RWPE1 (cell line): ENCODE data around the gene TNC.

Experiments used
- CTCF ChIA-PET: fragments of 350-600 bp; sonication (Branson Sonifier 250); formaldehyde crosslinking; extraction: SDS; loops from one replicate; lab custom pipeline; 2021; lab: Yijun Ruan, JAX
- POLR2A ChIA-PET: fragments of 400-600 bp; formaldehyde crosslinking; extraction: SDS; loops from one replicate; lab custom pipeline; 2020; ENCODE audit warnings: antibody characterized with exemption; ENCODE audit not compliant: low non-redundant PET; lab: Yijun Ruan, JAX
- DNase-seq: peaks from one replicate; pipeline ENCODE4 v3.0.0; 2012; ENCODE audit warnings: low spot score
- H3K27ac ChIP-seq: fragments of 450-650 bp; 2 replicates; pipeline ENCODE4 v1.5.1; 2017
- CTCF ChIP-seq: fragments of 450-650 bp; conservative IDR thresholded peaks from 2 replicates; pipeline ENCODE4 v1.5.1; 2017; ENCODE audit warnings: low read depth, mild to moderate bottlenecking

Gene TNC

GRCh38 chr9:115146581-115147021 lies 28.6 kb upstream of the TNC start:
- POLR2A ChIA-PET, result no interaction called here
- no peak overlapping the region for H3K27ac ChIP-seq
- DNase-seq, result peak; percentile 77
- CTCF ChIA-PET, result no interaction called here
- no peak for TF ChIP-seq CTCF

- ChIA-PET CTCF (interaction anchor here (0.6 kb wide), 1 partner anchor 1913 kb away, joined by 3 read pairs; no protein-coding TSS in a partner anchor), POLR2A (no interaction called here)
- no peak overlapping the region for H3K27ac ChIP-seq
- DNase-seq, result no peak
- no peak for TF ChIP-seq CTCF
Observed at GRCh38 chr9:115144706-115145105, 26.7 kb upstream of the TNC start.

GRCh38 chr9:115143689-115144088 lies 25.7 kb upstream of the TNC start:
- CTCF ChIA-PET, result no interaction called here
- POLR2A ChIA-PET, result no interaction called here
- no peak overlapping the region for H3K27ac ChIP-seq
- no peak for DNase-seq
- no peak for TF ChIP-seq CTCF

GRCh38 chr9:115142517-115143270 lies 24.7 kb upstream of the TNC start:
- POLR2A ChIA-PET, result no interaction called here
- CTCF ChIA-PET, result interaction anchor here (0.7 kb wide), 1 partner anchor 1552 kb away, joined by 3 read pairs; no protein-coding TSS in a partner anchor

GRCh38 chr9:115142090-115142489 lies 24.1 kb upstream of the TNC start:
- DNase-seq, result no peak
- TF ChIP-seq CTCF, result no peak
- POLR2A ChIA-PET, result no interaction called here
- H3K27ac ChIP-seq, result no peak overlapping the region
- CTCF ChIA-PET, result interaction anchor here (0.7 kb wide), 1 partner anchor 1552 kb away, joined by 3 read pairs; no protein-coding TSS in a partner anchor

More at GRCh38 chr9:115142517-115143270, 24.7 kb upstream of the TNC start:
- no peak for TF ChIP-seq CTCF
- DNase-seq, result no peak
- H3K27ac ChIP-seq, result no peak overlapping the region

- no peak overlapping the region for H3K27ac ChIP-seq
- CTCF ChIA-PET, result no interaction called here
Observed at GRCh38 chr9:115141612-115142011, 23.7 kb upstream of the TNC start.

More at GRCh38 chr9:115141612-115142011, 23.7 kb upstream of the TNC start:
- POLR2A ChIA-PET, result no interaction called here
- no peak for DNase-seq
- no peak for TF ChIP-seq CTCF
